Activated CD8-positive, alpha-beta T cell treated with anti-CD3 and anti-CD28 coated beads for 36 hours (primary cell): ENCODE data around the gene TPM1. TPM values are rescaled to one million over a fixed set of nuclear protein-coding genes. Genes with fewer than 3 reads are reported as not detected.

Experiments
- ATAC-seq: fragments of 200-7000 bp; cut with Tn5 transposase; one replicate; pipeline ENCODE4 v1.10.0; 2021; ENCODE audit warnings: mild to moderate bottlenecking, moderate library complexity
- CTCF ChIA-PET: fragments of 350-600 bp; sonication (Branson Sonifier 250); formaldehyde crosslinking; loops from one replicate; lab custom pipeline; 2021; ENCODE audit warnings: antibody characterized with exemption; lab: Charles Lee
- POLR2A ChIA-PET: fragments of 350-600 bp; sonication (Branson Sonifier 250); formaldehyde crosslinking; loops from one replicate; lab custom pipeline; 2021; ENCODE audit warnings: antibody characterized with exemption; lab: Charles Lee
- DNase-seq: peaks from one replicate; pipeline ENCODE4 v3.0.0-alpha.2; 2020
- H3K27ac Mint-ChIP-seq: one replicate; pipeline ENCODE4 v1.8.0; 2021; ENCODE audit warnings: mild to moderate bottlenecking, mixed read lengths
- H3K27me3 Mint-ChIP-seq: one replicate; pipeline ENCODE4 v1.8.0; 2021; ENCODE audit warnings: mixed read lengths
- H3K36me3 Mint-ChIP-seq: one replicate; pipeline ENCODE4 v1.8.0; 2021; ENCODE audit warnings: low read depth, mixed read lengths
- H3K4me1 Mint-ChIP-seq: one replicate; pipeline ENCODE4 v1.8.0; 2021; ENCODE audit warnings: low read depth, mixed read lengths
- H3K4me3 Mint-ChIP-seq: one replicate; pipeline ENCODE4 v1.8.0; 2021; ENCODE audit warnings: mild to moderate bottlenecking, moderate library complexity, mixed read lengths
- H3K9me3 Mint-ChIP-seq: one replicate; pipeline ENCODE4 v1.8.0; 2021; ENCODE audit warnings: mixed read lengths
- intact Hi-C: fragments of 100-400 bp; cut with micrococcal nuclease; formaldehyde crosslinking; loops from one replicate; pipeline ENCODE4 v1.10.0; 2022
- total RNA-seq, 2 experiments: library from RNA; stranded (reverse); gene quantifications; one replicate each; pipeline ENCODE4 v1.2.3, GENCODE V29; 2021
- TF ChIP-seq, protein P1 (sequence below): fragments of 200-600 bp; IDR thresholded peaks from one replicate; pipeline ENCODE4 v1.8.0; 2022; ENCODE audit warnings: antibody characterized with exemption, mild to moderate bottlenecking

Gene TPM1
- total RNA-seq, 2 experiments from 2014 or later, result 6.0 to 6.3 TPM

DNA sequence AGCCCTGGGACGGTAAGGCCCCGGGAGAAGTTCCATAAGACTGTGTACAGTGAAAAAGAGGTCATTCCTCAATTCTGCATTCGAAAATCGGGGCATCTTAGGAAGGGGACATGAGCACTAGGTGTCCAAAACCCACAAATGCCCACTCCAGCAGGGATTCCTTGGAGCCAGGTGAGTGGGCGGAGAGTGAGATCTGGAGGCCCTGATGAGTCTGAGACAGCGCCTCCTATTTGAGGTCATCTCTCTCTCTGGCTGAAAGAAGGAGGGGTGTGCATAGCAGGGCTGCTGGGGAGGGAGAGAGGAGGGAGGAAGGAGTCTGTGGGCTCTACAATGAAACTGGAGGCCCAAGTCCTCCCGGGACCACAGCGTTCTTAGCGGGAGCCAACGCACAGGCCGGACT, 41.0 kb downstream of the TPM1 start:
- ATAC-seq (no peak), DNase-seq (no peak)
- intact Hi-C loops, result no loop called here
- no peak overlapping the region for H3K4me3 Mint-ChIP-seq
- no peaks in the 10 kb centered on the region for H3K36me3 Mint-ChIP-seq
- no peaks in the 10 kb centered on the region for H3K4me1 Mint-ChIP-seq
- no peaks in the 10 kb centered on the region for H3K9me3 Mint-ChIP-seq
- TF ChIP-seq, protein P1, sequence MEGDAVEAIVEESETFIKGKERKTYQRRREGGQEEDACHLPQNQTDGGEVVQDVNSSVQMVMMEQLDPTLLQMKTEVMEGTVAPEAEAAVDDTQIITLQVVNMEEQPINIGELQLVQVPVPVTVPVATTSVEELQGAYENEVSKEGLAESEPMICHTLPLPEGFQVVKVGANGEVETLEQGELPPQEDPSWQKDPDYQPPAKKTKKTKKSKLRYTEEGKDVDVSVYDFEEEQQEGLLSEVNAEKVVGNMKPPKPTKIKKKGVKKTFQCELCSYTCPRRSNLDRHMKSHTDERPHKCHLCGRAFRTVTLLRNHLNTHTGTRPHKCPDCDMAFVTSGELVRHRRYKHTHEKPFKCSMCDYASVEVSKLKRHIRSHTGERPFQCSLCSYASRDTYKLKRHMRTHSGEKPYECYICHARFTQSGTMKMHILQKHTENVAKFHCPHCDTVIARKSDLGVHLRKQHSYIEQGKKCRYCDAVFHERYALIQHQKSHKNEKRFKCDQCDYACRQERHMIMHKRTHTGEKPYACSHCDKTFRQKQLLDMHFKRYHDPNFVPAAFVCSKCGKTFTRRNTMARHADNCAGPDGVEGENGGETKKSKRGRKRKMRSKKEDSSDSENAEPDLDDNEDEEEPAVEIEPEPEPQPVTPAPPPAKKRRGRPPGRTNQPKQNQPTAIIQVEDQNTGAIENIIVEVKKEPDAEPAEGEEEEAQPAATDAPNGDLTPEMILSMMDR, result no peak
- ChIA-PET CTCF (interaction anchor here (0.8 to 1.5 kb wide), 3 partner anchors 9 to 35 kb away, joined by 4 to 6 read pairs (median 5); no protein-coding TSS in a partner anchor), POLR2A (no interaction called here)
- peaks cover 7% of the 10 kb centered on the region for H3K27me3 Mint-ChIP-seq
- H3K27ac Mint-ChIP-seq, result no peak overlapping the region

DNA sequence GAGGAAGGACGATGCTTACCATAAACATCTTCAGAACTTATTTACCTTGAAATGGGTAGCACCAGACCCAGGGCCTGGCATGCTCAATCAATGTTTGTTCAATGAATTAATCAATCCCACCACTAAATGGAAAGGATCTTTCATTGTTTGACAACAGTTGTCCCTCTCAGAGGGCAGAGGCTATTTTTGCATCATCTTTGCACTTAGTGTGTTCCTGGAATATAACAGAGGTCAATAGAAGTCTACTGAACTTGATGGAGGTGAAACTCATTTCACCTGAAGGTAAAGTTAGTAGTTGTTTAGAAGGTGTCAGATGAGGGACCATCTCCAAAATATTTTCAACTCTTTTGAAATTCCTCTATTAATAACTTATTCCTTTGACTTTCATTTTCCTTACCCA, 42.3 kb downstream of the TPM1 start:
- Mint-ChIP-seq H3K36me3 (no peaks in the 10 kb centered on the region), H3K27me3 (peaks cover 4% of the 10 kb centered on the region), H3K4me3 (no peak overlapping the region), H3K27ac (no peak overlapping the region), H3K9me3 (no peaks in the 10 kb centered on the region), H3K4me1 (no peaks in the 10 kb centered on the region)
- ChIA-PET POLR2A (no interaction called here), CTCF (interaction anchor here (1.4 kb wide), 2 partner anchors 9 to 37 kb away, joined by 4 to 5 read pairs; no protein-coding TSS in a partner anchor)
- DNase-seq, result no peak
- TF ChIP-seq, protein P1, result no peak
- ATAC-seq, result no peak
- intact Hi-C loops, result no loop called here

DNA sequence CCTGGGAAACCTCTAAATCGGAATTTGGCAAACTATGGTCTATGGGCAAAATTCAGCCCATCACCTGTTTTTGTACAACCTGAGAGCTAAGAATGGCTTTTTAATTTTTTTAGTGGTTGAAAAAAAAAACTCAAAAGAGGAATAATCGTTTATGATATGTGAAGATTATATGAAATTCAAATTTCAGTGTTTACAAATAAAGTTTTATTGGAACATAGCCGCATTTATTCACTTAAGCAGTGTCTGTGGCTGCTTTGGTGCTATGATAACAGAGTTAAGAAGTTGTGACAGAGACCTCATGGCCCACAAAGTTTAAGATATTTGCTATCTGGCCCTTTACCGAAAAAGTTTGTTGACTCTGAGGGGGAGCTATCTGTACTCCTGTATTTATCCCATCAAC, 42.7 kb downstream of the TPM1 start:
- H3K4me1 Mint-ChIP-seq, result no peaks in the 10 kb centered on the region
- TF ChIP-seq, protein P1, result no peak
- CTCF ChIA-PET, result interaction anchor here (1.4 kb wide), 2 partner anchors 9 to 37 kb away, joined by 4 to 5 read pairs; no protein-coding TSS in a partner anchor
- no peak overlapping the region for H3K27ac Mint-ChIP-seq
- ATAC-seq (no peak), DNase-seq (no peak)
- intact Hi-C loops, result no loop called here
- no peaks in the 10 kb centered on the region for H3K36me3 Mint-ChIP-seq
- POLR2A ChIA-PET, result interaction anchor here (1.1 kb wide), 1 partner anchor 224 kb away, joined by 3 read pairs; no protein-coding TSS in a partner anchor
- H3K9me3 Mint-ChIP-seq, result no peaks in the 10 kb centered on the region
- peaks cover 4% of the 10 kb centered on the region for H3K27me3 Mint-ChIP-seq
- no peak overlapping the region for H3K4me3 Mint-ChIP-seq

DNA sequence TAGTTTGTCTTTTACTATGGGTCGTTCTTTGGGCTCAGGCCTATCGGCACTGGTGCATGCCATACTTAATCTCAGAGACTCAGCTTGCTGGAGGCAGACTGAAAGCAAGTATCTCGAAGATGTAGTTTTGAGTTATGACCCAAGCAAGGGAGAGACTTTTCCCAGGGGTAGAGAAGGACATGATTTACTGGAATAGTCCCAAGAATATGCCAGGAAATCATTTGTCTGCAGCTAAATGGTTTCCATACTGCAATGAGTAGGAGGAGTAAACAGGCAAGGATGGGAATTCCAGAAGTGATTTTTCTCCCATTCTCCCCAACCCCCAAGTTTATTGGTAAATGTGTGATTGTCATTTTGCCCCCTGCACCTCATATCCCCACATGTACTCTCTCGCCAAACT, 43.7 kb downstream of the TPM1 start:
- Mint-ChIP-seq H3K9me3 (no peaks in the 10 kb centered on the region), H3K27ac (no peak overlapping the region), H3K36me3 (no peaks in the 10 kb centered on the region), H3K27me3 (peaks cover 4% of the 10 kb centered on the region), H3K4me3 (no peak overlapping the region), H3K4me1 (no peaks in the 10 kb centered on the region)
- ChIA-PET CTCF (interaction anchor here (1.4 kb wide), 1 partner anchor 38 kb away, joined by 5 read pairs; no protein-coding TSS in a partner anchor), POLR2A (interaction anchor here (1.1 kb wide), 1 partner anchor 223 kb away, joined by 3 read pairs; no protein-coding TSS in a partner anchor)
- intact Hi-C loops, result no loop called here
- ATAC-seq (no peak), DNase-seq (no peak)
- TF ChIP-seq, protein P1, result no peak

DNA sequence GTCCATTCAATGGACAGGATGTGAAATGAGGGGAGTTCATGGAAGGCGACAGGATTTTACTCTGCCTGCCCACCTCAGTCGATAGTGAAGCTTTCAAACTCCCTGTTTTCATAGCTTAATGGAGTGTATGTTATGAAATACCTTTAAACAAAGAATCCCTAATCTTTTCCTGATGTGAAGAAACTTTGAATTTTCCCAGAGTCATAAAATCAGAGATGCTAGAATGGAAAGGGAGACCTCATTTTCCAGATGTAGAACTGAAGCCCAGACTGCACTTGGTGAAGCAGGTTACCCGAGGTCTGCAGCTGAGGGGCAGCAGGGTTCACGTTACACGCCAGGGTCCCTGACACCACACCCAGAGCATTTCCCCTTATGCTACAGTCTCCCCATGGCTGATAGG, 44.4 kb downstream of the TPM1 start:
- Mint-ChIP-seq H3K4me3 (no peak overlapping the region), H3K27ac (no peak overlapping the region), H3K36me3 (no peaks in the 10 kb centered on the region), H3K9me3 (no peaks in the 10 kb centered on the region), H3K4me1 (no peaks in the 10 kb centered on the region), H3K27me3 (no peaks in the 10 kb centered on the region)
- ChIA-PET POLR2A (no interaction called here), CTCF (no interaction called here)
- TF ChIP-seq, protein P1, result no peak
- ATAC-seq, result no peak
- intact Hi-C loops, result no loop called here
- DNase-seq, result no peak
